SIG-M5 treated with dmso at 0.1 percent for 504 hours (cell line): Measurements from ENCODE around the gene NDUFS6.

Source experiments
- DNase-seq: peaks from one replicate; lab custom pipeline; 2025; ENCODE audit not compliant: unreplicated experiment; lab: John Stamatoyannopoulos, UW

Gene NDUFS6

DNA sequence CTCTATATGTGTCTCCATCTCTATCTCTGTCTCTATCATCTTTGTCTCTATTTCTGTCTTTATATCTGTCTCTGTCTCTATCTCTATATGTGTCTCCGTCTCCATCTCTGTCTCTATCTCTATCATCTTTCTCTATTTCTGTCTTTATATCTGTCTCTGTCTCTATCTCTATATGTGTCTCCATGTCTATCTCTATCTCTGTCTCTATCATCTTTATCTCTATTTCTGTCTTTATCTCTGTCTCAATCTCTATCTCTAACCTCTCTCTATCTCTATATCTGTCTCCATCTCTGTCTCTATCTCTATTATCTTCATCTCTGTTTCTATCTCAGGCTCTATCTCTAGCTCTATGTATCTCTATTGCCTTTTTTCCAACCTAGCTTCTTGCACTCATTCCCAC, 44.5 kb downstream of the NDUFS6 start:
- no peak for DNase-seq

DNA sequence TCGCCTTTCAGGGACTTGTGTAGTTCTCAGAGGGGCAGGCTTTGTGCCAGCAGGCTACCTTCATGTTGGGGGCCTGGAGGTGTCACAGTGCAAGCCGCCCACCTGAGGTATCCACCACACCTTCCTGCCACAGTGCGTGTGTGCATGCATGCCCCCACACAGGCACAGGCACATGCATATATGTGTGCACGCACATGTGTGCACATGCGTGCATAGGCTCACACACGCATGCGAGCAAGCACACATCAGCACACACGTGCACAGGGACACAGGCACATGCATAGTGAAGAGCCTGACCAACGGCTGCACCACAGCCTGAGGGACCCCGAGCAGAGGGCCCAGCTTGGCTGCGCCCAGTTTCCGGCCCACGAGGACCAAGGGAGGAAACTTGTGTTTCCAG, 45.4 kb downstream of the NDUFS6 start:
- DNase-seq, result no peak

- DNase-seq, result no peak
Measured at GRCh38 chr5:1847056-1847455, 45.8 kb downstream of the NDUFS6 start.

GRCh38 chr5:1847611-1848010, 46.4 kb downstream of the NDUFS6 start:
- no peak for DNase-seq

DNA sequence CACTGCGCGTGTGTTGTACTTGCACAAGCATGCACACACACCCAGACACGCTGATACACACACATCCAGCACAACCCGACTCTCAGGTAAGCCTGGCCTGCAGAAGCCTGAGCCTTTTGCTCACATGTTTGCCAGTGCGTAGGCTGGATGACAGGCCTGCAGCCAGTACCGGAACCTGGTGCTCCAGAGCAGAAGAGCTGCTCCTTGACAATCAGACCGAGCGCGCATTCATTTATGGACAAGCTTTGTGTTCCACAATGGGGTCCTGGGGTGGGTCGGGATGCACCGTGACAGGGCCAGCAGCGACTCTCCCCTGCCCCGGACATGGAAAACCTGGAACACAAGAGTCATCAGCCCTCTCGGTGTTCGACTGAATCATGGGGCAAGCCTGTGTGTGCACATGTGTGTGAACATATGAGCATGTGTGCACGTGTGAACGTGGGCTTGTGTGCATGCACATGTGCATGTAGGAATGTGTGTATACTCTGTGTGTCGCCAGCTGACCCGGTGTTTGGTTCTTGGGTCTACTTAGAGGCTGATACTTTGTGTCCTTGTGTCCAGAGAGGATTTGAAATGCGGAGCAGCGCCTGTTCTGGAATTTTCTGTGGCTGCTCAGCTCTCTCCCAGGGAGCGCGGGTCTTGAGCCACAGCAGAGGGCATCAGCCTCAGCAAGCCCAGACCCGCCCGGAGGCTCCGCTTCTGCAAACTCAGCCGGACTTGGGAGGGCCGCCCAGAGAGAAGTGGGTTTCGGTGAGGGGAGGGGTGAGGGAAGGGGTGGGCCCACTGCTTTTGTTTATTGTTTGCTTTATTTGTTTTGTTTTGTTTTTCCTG, 49.3 kb downstream of the NDUFS6 start:
- DNase-seq, result no peak

DNA sequence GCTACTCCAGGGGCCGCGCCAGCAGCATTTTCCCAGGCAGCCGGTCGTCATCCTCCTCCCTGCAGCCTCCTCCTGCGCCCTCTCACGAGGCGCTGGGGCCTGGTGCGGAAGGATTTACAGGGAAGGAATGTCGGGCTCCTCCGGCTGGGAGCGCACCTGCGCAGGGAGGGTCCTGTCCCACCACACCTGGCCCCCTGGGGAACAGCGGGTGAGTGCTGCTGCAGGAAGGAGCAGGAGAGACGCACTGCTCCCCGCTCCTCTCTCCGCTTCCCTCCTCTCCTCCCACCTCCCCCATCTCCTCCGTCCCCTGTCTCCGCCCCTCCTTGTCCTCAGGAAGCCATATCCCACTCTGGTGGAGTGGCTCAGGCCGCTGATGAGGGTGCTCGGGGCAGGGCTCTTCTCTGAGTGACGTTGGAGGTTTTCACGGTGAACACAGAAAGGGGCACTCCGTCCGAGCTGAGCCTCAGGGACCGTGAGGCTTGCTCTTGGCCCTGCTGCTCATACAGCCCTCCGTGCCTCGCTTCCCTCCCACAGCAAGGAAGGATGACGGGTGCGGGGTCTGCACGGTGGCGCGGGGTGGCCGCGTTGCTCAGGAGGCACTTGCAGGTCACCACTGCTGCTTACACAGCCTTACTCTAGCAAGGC, 50.2 kb downstream of the NDUFS6 start:
- DNase-seq, result no peak

DNA sequence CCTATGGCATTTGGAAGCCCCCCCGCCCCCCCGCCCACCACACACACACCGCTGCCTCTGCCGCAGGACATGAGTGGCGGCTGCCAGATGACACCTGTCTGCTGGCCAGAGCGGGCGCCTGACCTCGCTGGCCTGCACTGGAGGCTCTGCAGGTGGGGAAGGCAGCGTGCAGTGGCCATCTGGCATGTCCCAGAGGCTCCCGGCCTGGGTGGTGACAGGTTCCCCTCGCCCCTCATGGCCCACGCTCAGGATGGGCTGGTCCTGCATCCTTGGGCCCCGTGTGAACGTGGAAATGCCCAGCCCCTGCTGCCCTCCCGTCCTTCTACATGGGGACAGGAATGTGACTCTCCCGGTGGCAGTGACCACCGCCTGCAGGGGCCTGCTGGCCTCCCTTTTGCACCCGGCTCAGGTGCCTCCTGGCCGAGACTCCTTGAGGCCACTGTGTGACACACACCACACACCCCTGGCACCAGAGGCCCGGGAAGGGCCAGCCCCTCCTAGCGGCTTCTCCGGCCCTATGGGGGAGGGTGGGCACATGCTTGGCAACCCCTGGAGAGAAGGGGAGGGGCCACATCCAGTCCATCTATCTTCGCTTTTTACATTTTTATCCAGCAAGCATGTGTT, 51.2 kb downstream of the NDUFS6 start:
- DNase-seq, result no peak

DNA sequence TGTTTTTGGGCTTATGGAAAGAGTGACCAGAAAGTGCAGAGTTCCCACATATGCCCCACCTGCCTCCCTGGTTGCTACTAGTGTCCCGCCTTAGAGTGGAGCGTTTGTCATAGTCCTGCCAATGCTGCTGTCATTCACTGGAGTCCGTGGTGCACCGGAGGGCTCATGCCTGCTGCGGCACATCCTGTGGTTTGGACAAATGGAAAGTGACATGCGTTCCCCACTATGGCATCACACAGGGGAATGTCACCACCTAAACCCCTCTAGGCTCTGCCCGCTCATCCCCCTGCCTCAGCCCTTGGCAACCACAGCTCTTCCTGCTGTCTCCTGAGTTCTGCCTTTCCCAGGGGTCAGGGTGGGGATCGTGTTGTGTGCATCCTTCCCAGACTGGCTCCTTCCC, 52.3 kb downstream of the NDUFS6 start:
- no peak for DNase-seq

GRCh38 chr5:1855075-1855474, 53.9 kb downstream of the NDUFS6 start:
- DNase-seq, result no peak

GRCh38 chr5:1855596-1855995, 54.4 kb downstream of the NDUFS6 start:
- no peak for DNase-seq

- no peak for DNase-seq
Measured at GRCh38 chr5:1856596-1857255, 55.5 kb downstream of the NDUFS6 start.

GRCh38 chr5:1857256-1857600, 56.0 kb downstream of the NDUFS6 start:
- DNase-seq, result no peak

- no peak for DNase-seq
Measured at GRCh38 chr5:1858436-1858835, 57.2 kb downstream of the NDUFS6 start.

- DNase-seq, result no peak
Measured at GRCh38 chr5:1859099-1859498, 57.9 kb downstream of the NDUFS6 start.

DNA sequence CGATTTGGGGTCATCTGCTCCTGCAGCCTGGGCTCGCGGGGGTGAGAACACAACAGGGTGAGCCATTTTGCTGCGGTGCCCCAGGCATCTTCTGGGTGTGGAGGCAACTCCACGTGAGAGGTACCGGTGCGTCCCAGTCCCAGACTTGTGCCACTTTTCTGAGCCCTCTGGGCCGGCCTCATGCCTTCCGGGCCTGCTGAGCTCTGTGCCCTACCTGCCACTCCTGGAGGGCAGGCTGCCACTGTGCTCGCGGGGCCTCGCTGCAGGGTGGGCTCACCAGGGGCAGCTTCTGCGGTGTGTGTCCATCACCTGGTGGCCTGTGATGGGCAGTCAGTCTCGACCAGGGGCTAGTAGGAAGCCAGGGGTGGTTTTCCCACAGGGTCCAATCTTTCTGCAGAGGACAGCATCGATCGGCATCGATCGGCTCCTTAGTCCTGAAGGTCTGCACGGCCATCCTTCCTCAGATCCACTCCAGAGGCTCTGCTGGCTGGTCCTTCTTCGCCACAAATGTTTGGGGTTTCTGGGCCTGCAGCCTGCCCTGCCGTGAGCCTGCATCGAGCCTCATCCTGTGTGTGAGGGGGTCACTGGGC, 58.9 kb downstream of the NDUFS6 start:
- DNase-seq, result no peak

DNA sequence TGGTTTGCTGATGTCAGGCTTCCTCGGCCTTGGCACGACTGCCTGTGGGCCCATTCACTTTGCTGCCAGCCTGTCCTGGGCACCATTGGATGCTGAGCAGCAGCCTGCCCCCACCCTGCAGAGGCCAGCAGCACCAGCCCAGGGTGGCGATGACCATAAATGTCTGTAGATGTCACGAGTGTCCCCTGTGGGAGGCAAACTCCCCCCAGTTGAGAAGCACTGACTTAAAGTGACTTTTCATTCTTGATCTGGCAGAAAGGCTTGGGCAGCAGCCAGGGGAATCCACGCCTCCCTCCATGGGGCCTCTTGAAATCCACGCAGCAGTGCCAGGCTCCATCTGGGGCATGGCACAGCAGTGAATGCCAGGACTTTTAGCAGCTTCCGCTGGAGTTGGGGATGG, 59.7 kb downstream of the NDUFS6 start:
- DNase-seq, result no peak

- DNase-seq, result peak; percentile 23
Measured at GRCh38 chr5:1864896-1865440, 63.8 kb downstream of the NDUFS6 start.

GRCh38 chr5:1865486-1865885, 64.3 kb downstream of the NDUFS6 start:
- DNase-seq, result no peak
